HepG2 (cell line): Measurements from ENCODE around the gene PPFIA2. TPM values are rescaled to one million over a fixed set of nuclear protein-coding genes. Genes with fewer than 3 reads are reported as not detected.

Experiments used
- CREB1 ChIP-seq, 2 experiments: fragments of 450-650 bp in 1 of 2; IDR thresholded peaks; 2 replicates each; pipeline ENCODE4 v1.6.1; 2016 to 2017; ENCODE audit warnings: control low read depth in 1 of 2, mild to moderate bottlenecking in 1 of 2, missing compliant biosample characterization in 1 of 2, missing genetic modification characterization in 1 of 2
- GABPB1 ChIP-seq: IDR thresholded peaks from 2 replicates; pipeline ENCODE4 v1.6.1; 2016; ENCODE audit warnings: mild to moderate bottlenecking, missing genetic modification reagents, moderate library complexity, missing compliant biosample characterization
- RBM39 ChIP-seq: fragments of 200-400 bp; formaldehyde crosslinking; IDR thresholded peaks from one replicate; pipeline ENCODE4 v1.6.1; 2018; ENCODE audit warnings: antibody characterized with exemption, mild to moderate bottlenecking, low read depth, low read length; ENCODE audit not compliant: poor library complexity, severe bottlenecking
- ZBTB1 ChIP-seq: sonication (generic); formaldehyde crosslinking; IDR thresholded peaks from 2 replicates; pipeline ENCODE4 v1.4.0; 2020; ENCODE audit warnings: missing genetic modification reagents, borderline replicate concordance
- ZFP62 ChIP-seq: sonication (generic); formaldehyde crosslinking; IDR thresholded peaks from 2 replicates; pipeline ENCODE4 v1.4.0; 2020; ENCODE audit warnings: missing genetic modification reagents
- ZIK1 ChIP-seq: sonication (generic); formaldehyde crosslinking; IDR thresholded peaks from 2 replicates; pipeline ENCODE4 v1.5.0; 2020; ENCODE audit warnings: mild to moderate bottlenecking, low read depth, missing genetic modification reagents, borderline replicate concordance
- ZNF251 ChIP-seq: sonication (generic); formaldehyde crosslinking; IDR thresholded peaks from 2 replicates; pipeline ENCODE4 v1.9.0; 2021; ENCODE audit warnings: mild to moderate bottlenecking, missing genetic modification reagents
- ZNF282 ChIP-seq: fragments of 450-650 bp; IDR thresholded peaks from 2 replicates; pipeline ENCODE4 v1.6.1; 2018; ENCODE audit not compliant: partially characterized antibody
- ZNF343 ChIP-seq: sonication (generic); formaldehyde crosslinking; IDR thresholded peaks from 2 replicates; pipeline ENCODE4 v1.4.0; 2020; ENCODE audit warnings: mild to moderate bottlenecking, missing genetic modification reagents
- ZNF383 ChIP-seq: sonication (generic); formaldehyde crosslinking; IDR thresholded peaks from 2 replicates; pipeline ENCODE4 v1.4.0; 2020; ENCODE audit warnings: missing genetic modification reagents, mild to moderate bottlenecking, borderline replicate concordance
- ZNF431 ChIP-seq: sonication (generic); formaldehyde crosslinking; IDR thresholded peaks from 2 replicates; pipeline ENCODE4 v1.9.0; 2022; ENCODE audit warnings: missing genetic modification reagents, low read depth, mild to moderate bottlenecking, borderline replicate concordance
- ZNF644 ChIP-seq: IDR thresholded peaks from 2 replicates; pipeline ENCODE4 v1.6.1; 2016; ENCODE audit warnings: low read depth
- ZNF792 ChIP-seq: IDR thresholded peaks from 2 replicates; pipeline ENCODE4 v1.6.1; 2016
- polyA plus RNA-seq, 8 experiments: library from polyadenylated mRNA; depleted of rRNA in 3 of 8; stranded (reverse) in 7 of 8; unstranded in 1 of 8; fragments of >200 nt; fragmentation: Illumina TruSeq in 4 of 8; extraction: Trizol in 4 of 8; gene quantifications; 2 replicates each; pipeline versions ENCODE4 v1.2.1 to v1.2.3, GENCODE V29; 2011 to 2016; ENCODE audit warnings: low read depth in 4 of 8, missing spikeins in 1 of 8, mixed read lengths in 1 of 8; ENCODE audit not compliant: insufficient read depth in 1 of 8
- total RNA-seq, 5 experiments: library from RNA; depleted of rRNA; stranded (reverse); fragments of >200 nt; fragmentation: Illumina TruSeq; extraction: Trizol; gene quantifications; 2 replicates each; pipeline ENCODE4 v1.2.3, GENCODE V29; 2016; ENCODE audit warnings: low read depth in 1 of 5
- TF ChIP-seq, protein P1 (sequence below): sonication (generic); formaldehyde crosslinking; IDR thresholded peaks from 2 replicates; pipeline ENCODE4 v1.4.0; 2020; ENCODE audit warnings: missing genetic modification reagents
- TF ChIP-seq, protein P2 (sequence below): sonication (generic); formaldehyde crosslinking; IDR thresholded peaks from 2 replicates; pipeline ENCODE4 v1.4.0; 2020; ENCODE audit warnings: missing genetic modification reagents, mild to moderate bottlenecking, borderline replicate concordance
- TF ChIP-seq, protein P3 (sequence below): IDR thresholded peaks from 2 replicates; pipeline ENCODE4 v1.6.1; 2012; ENCODE audit warnings: low read length, improper control_type of control experiment
- TF ChIP-seq, protein P4 (sequence below): sonication (generic); formaldehyde crosslinking; IDR thresholded peaks from 2 replicates; pipeline ENCODE4 v1.5.0; 2020; ENCODE audit warnings: missing genetic modification reagents, mild to moderate bottlenecking, borderline replicate concordance
- TF ChIP-seq, protein P5 (sequence below): sonication (generic); formaldehyde crosslinking; IDR thresholded peaks from 2 replicates; pipeline ENCODE4 v1.5.0; 2020; ENCODE audit warnings: mild to moderate bottlenecking, missing genetic modification reagents, moderate library complexity

The PPFIA2 gene
- total and polyA plus RNA-seq, 2 of the 13 experiments (the other 11 are each of a cell fraction or from before 2014, with no cell fraction given) = 0.05 TPM; not detected in 1

DNA sequence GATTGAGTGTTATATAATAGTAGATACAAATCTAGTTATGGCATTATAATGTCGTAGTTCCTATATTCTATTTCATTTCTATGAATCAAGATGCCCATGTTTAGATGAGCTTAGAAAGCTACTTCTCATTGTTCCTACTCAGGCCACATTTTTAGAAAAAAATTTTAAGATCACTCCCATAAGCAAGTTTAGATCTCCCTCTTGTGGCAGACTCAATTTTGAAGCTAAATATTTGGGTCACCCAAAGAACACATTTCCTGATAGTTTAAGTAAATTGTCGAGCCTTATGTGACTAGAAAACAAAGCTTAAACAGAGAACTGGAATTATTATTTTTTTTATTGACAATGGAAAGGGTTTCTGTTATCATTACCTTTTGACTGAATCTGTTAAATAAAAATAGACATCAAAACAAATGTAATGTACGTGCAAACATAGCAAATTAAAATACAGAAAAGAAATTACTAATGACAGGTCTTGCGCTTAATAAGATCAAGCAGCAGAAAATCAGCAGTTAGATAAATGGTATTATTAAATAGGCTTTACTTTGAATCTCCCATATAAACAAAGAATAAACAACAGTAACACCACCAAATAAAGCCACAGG, 501.1 kb downstream of the PPFIA2 start (continued):
- TF ChIP-seq, protein P1, sequence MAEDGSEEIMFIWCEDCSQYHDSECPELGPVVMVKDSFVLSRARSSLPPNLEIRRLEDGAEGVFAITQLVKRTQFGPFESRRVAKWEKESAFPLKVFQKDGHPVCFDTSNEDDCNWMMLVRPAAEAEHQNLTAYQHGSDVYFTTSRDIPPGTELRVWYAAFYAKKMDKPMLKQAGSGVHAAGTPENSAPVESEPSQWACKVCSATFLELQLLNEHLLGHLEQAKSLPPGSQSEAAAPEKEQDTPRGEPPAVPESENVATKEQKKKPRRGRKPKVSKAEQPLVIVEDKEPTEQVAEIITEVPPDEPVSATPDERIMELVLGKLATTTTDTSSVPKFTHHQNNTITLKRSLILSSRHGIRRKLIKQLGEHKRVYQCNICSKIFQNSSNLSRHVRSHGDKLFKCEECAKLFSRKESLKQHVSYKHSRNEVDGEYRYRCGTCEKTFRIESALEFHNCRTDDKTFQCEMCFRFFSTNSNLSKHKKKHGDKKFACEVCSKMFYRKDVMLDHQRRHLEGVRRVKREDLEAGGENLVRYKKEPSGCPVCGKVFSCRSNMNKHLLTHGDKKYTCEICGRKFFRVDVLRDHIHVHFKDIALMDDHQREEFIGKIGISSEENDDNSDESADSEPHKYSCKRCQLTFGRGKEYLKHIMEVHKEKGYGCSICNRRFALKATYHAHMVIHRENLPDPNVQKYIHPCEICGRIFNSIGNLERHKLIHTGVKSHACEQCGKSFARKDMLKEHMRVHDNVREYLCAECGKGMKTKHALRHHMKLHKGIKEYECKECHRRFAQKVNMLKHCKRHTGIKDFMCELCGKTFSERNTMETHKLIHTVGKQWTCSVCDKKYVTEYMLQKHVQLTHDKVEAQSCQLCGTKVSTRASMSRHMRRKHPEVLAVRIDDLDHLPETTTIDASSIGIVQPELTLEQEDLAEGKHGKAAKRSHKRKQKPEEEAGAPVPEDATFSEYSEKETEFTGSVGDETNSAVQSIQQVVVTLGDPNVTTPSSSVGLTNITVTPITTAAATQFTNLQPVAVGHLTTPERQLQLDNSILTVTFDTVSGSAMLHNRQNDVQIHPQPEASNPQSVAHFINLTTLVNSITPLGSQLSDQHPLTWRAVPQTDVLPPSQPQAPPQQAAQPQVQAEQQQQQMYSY = no peak
- TF ChIP-seq, protein P2, sequence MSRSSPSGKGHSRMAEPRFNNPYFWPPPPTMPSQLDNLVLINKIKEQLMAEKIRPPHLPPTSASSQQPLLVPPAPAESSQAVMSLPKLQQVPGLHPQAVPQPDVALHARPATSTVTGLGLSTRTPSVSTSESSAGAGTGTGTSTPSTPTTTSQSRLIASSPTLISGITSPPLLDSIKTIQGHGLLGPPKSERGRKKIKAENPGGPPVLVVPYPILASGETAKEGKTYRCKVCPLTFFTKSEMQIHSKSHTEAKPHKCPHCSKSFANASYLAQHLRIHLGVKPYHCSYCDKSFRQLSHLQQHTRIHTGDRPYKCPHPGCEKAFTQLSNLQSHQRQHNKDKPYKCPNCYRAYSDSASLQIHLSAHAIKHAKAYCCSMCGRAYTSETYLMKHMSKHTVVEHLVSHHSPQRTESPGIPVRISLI (CRISPR knock-in tag) = 0 out of 2 replicates have a peak, but pooled peaks have one; percentile 36
- TF ChIP-seq ZFP62 (no peak), ZNF251 (CRISPR knock-in tag) (no peak), ZNF282 (no peak), ZBTB1 (CRISPR knock-in tag) (no peak), ZNF644 (CRISPR knock-in tag) (no peak), ZNF343 (CRISPR knock-in tag) (no peak), ZNF383 (no peak), ZNF792 (CRISPR knock-in tag) (no peak), CREB1 (IDR thresholded peaks at IDR 0.05) (no peak), CREB1 (CRISPR knock-in tag; IDR thresholded peaks at IDR 0.05) (no peak), ZNF431 (CRISPR knock-in tag) (no peak), GABPB1 (CRISPR knock-in tag) (no peak), ZIK1 (CRISPR knock-in tag) (no peak), RBM39 (no peak)
- TF ChIP-seq, protein P3, sequence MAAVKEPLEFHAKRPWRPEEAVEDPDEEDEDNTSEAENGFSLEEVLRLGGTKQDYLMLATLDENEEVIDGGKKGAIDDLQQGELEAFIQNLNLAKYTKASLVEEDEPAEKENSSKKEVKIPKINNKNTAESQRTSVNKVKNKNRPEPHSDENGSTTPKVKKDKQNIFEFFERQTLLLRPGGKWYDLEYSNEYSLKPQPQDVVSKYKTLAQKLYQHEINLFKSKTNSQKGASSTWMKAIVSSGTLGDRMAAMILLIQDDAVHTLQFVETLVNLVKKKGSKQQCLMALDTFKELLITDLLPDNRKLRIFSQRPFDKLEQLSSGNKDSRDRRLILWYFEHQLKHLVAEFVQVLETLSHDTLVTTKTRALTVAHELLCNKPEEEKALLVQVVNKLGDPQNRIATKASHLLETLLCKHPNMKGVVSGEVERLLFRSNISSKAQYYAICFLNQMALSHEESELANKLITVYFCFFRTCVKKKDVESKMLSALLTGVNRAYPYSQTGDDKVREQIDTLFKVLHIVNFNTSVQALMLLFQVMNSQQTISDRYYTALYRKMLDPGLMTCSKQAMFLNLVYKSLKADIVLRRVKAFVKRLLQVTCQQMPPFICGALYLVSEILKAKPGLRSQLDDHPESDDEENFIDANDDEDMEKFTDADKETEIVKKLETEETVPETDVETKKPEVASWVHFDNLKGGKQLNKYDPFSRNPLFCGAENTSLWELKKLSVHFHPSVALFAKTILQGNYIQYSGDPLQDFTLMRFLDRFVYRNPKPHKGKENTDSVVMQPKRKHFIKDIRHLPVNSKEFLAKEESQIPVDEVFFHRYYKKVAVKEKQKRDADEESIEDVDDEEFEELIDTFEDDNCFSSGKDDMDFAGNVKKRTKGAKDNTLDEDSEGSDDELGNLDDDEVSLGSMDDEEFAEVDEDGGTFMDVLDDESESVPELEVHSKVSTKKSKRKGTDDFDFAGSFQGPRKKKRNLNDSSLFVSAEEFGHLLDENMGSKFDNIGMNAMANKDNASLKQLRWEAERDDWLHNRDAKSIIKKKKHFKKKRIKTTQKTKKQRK = no peak
- TF ChIP-seq, protein P4, sequence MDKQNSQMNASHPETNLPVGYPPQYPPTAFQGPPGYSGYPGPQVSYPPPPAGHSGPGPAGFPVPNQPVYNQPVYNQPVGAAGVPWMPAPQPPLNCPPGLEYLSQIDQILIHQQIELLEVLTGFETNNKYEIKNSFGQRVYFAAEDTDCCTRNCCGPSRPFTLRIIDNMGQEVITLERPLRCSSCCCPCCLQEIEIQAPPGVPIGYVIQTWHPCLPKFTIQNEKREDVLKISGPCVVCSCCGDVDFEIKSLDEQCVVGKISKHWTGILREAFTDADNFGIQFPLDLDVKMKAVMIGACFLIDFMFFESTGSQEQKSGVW (CRISPR knock-in tag) = no peak
- TF ChIP-seq, protein P5, sequence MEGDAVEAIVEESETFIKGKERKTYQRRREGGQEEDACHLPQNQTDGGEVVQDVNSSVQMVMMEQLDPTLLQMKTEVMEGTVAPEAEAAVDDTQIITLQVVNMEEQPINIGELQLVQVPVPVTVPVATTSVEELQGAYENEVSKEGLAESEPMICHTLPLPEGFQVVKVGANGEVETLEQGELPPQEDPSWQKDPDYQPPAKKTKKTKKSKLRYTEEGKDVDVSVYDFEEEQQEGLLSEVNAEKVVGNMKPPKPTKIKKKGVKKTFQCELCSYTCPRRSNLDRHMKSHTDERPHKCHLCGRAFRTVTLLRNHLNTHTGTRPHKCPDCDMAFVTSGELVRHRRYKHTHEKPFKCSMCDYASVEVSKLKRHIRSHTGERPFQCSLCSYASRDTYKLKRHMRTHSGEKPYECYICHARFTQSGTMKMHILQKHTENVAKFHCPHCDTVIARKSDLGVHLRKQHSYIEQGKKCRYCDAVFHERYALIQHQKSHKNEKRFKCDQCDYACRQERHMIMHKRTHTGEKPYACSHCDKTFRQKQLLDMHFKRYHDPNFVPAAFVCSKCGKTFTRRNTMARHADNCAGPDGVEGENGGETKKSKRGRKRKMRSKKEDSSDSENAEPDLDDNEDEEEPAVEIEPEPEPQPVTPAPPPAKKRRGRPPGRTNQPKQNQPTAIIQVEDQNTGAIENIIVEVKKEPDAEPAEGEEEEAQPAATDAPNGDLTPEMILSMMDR (CRISPR knock-in tag) = peak; percentile 41
